Heart left ventricle (tissue), 16 donors: ENCODE measurements around the gene OBSL1. TPM values are rescaled to one million over a fixed set of nuclear protein-coding genes. Genes with fewer than 3 reads are reported as not detected.

ENCODE experiments used
- ATAC-seq, 4 donors: fragments of 200-7000 bp; cut with Tn5 transposase; one replicate each; pipeline ENCODE4 v1.9.1; 2020 to 2022; ENCODE audit warnings: moderate library complexity in 4 of 4, mild to moderate bottlenecking in 3 of 4, moderate number of reproducible peaks in 1 of 4
- DNase-seq, 5 donors: peaks; one replicate each; pipeline ENCODE4 v3.0.0-alpha.2; 2020
- H3K27ac ChIP-seq, 12 donors: fragments of 200-600 bp; sonication (generic) in 4 of 12; one replicate each; pipeline versions ENCODE4 v1.5.0 to v1.8.0; 2016 to 2022; ENCODE audit warnings: mild to moderate bottlenecking in 2 of 12
- H3K27me3 ChIP-seq, 9 donors: fragments of 200-600 bp; sonication (generic) in 2 of 9; one replicate each; pipeline versions ENCODE4 v1.5.1 to v1.8.0; 2016 to 2022; ENCODE audit warnings: mild to moderate bottlenecking in 3 of 9
- H3K36me3 ChIP-seq, 9 donors: fragments of 200-600 bp; sonication (generic) in 2 of 9; one replicate each; pipeline versions ENCODE4 v1.5.0 to v1.8.0; 2018 to 2022; ENCODE audit warnings: mild to moderate bottlenecking in 2 of 9
- H3K4me1 ChIP-seq, 12 donors: fragments of 200-600 bp; sonication (generic) in 4 of 12; one replicate each; pipeline versions ENCODE4 v1.5.0 to v1.8.0; 2016 to 2022; ENCODE audit warnings: mild to moderate bottlenecking in 3 of 12
- H3K4me3 ChIP-seq, 12 donors: fragments of 200-600 bp; sonication (generic) in 4 of 12; one replicate each; pipeline versions ENCODE4 v1.5.0 to v1.8.0; 2017 to 2022; ENCODE audit warnings: mild to moderate bottlenecking in 9 of 12, moderate library complexity in 4 of 12
- H3K9me3 ChIP-seq, 12 donors: fragments of 200-600 bp; sonication (generic) in 4 of 12; one replicate each; pipeline versions ENCODE4 v1.5.0 to v1.8.0; 2016 to 2022; ENCODE audit warnings: mild to moderate bottlenecking in 1 of 12
- POLR2A ChIP-seq, 2 donors: fragments of 450-650 bp; IDR thresholded peaks; one replicate each; pipeline ENCODE4 v1.6.1; 2017; ENCODE audit warnings: antibody characterized with exemption in 2 of 2, mild to moderate bottlenecking in 2 of 2, moderate library complexity in 2 of 2
- WGBS, 4 donors: extraction: QIAGEN DNeasy Blood & Tissue Kit in 2 of 4; methylation state at CpG; one replicate each; pipeline versions ENCODE4 v1.1.5 to v1.1.7; 2013 to 2018; 5-methylcytosine and 5-hydroxymethylcytosine counted together
- intact Hi-C, 10 donors: fragments of 100-400 bp; cut with DNase I; formaldehyde crosslinking; loops; one replicate each; pipeline versions ENCODE4 v1.11.1 to v1.14.2; 2022
- polyA plus RNA-seq, 2 donors: library from polyadenylated mRNA; stranded (reverse); fragments of 200-250 nt; gene quantifications; one replicate each; pipeline ENCODE4 v1.2.3, GENCODE V29; 2013
- total RNA-seq, 9 donors: library from RNA; depleted of rRNA in 2 of 9; stranded (reverse); fragments of >200 nt in 2 of 9; fragmentation: NEBNext Ultra II Directional in 3 of 9; extraction: Animal tissue kit (Norgen Biotek cat#: 25700) in 3 of 9; gene quantifications; one replicate each; pipeline versions ENCODE4 v1.1.0 to v1.2.4, GENCODE V29; 2016 to 2023
- TF ChIP-seq, protein P1 (sequence below), 12 donors: fragments of 200-600 bp; sonication (generic) in 4 of 12; IDR thresholded peaks; one replicate each; pipeline versions ENCODE4 v1.5.0 to v1.8.0; 2018 to 2022; ENCODE audit warnings: antibody characterized with exemption in 12 of 12, mild to moderate bottlenecking in 5 of 12
- donor health status: ischemic (EF 13 %, LVEDD 7.1; RV severe dilation, severe dysfunction).
- donor health status: healthy with polysubstance abuse.
- donor health status: DM: no; HTN: yes; CAD: no.
- donor health status: DM: no; HTN: no; CAD: no.
- donor health status: ischemic (EF 25% LVEDD 6.9; RV normal size, moderate dysfunction).
- donor health status: ischemic (EF 25% LVEDD 5.7; RV mildly dilated, moderate dysfunction).
- donor health status: healthy.
- donor health status: DM: yes; HTN: yes; CAD: no.
- donor health status: ischemic (EF 35%, LVEDD 5.7; RV mildly dilated, moderate dysfunction).
- donor health status: nonischemic (EF 11% LVEDD 7.7; RV severe dilation, severe dysfunction).
- donor health status: DM: yes; HTN: yes; CAD: no.
- donor health status: PGD.
- donor health status: ischemic (EF 29% LVEDD 5.4; RV normal size, mild dysfunction).
- donor health status: nonischemic (EF 23%, LVEDD 6.1; RV moderate dilation, normal function).

OBSL1 gene
- total and polyA plus RNA-seq, 11 donors, result 88.1 to 230 (median 177) TPM

DNA sequence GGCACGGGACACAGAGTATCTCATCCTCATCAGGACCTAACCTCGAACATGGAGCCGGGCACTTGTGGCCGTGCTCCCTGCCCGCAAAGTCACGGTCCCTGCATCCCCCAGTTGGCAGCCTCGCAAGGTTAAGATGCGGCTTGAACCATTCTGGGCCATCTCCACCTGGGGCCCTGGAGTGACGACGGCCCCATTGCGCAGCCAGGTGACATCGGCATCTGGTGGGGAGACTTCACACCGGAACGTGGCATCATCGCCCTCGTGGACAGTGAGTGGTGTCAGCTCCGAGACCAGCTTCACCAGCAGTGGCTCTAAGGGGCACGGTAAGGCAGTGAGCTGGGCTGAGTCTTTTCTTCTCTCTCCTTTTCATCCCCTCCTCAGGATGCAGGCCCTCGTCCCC, 14.9 kb downstream of the OBSL1 start:
- H3K27ac ChIP-seq, result no peak overlapping the region
- peaks cover 0 to 34% (median 14%) of the 10 kb centered on the region in 12 donors for H3K4me1 ChIP-seq
- ATAC-seq (no peak), DNase-seq (peak in 2 of 5 donors; percentile 13 to 16)
- WGBS, 4 donors, result 91 to 93% (median 92%) methylated on average over 15 to 19 of the region's 19 CpGs
- no peaks in the 10 kb centered on the region for H3K9me3 ChIP-seq
- H3K4me3 ChIP-seq, result no peak overlapping the region
- intact Hi-C loops, result loop anchor here in 1 of 10 donors (10.0 kb wide), 1 partner anchor 48 kb away; no protein-coding TSS in a partner anchor
- TF ChIP-seq POLR2A (IDR thresholded peaks at IDR 0.05), result no peak
- TF ChIP-seq, protein P1, sequence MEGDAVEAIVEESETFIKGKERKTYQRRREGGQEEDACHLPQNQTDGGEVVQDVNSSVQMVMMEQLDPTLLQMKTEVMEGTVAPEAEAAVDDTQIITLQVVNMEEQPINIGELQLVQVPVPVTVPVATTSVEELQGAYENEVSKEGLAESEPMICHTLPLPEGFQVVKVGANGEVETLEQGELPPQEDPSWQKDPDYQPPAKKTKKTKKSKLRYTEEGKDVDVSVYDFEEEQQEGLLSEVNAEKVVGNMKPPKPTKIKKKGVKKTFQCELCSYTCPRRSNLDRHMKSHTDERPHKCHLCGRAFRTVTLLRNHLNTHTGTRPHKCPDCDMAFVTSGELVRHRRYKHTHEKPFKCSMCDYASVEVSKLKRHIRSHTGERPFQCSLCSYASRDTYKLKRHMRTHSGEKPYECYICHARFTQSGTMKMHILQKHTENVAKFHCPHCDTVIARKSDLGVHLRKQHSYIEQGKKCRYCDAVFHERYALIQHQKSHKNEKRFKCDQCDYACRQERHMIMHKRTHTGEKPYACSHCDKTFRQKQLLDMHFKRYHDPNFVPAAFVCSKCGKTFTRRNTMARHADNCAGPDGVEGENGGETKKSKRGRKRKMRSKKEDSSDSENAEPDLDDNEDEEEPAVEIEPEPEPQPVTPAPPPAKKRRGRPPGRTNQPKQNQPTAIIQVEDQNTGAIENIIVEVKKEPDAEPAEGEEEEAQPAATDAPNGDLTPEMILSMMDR (IDR thresholded peaks at IDR 0.05), result no peak
- peaks cover 0 to 22% (median 3%) of the 10 kb centered on the region in 9 donors for H3K27me3 ChIP-seq
- H3K36me3 ChIP-seq, result peaks cover 0 to 41% (median 22%) of the 10 kb centered on the region in 9 donors

DNA sequence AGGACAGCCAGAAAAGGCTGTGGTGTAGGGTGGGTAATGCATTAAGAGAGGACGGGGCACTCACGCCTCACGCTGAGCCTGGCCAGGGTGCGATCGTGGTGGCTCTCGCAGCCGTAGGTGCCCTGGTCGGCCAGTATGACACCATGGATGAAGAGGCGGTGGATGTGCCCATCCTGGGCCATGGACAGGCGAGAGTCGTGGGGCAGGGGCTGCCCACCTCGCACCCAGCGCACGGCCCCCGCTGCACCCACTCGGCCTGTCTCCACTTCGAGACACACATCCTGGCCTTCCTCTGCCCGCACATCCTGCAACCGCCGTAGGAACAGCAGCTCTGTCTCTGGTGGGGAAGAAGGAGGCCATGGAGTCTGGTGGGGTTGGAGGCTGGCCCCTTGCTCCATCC, 15.4 kb downstream of the OBSL1 start:
- DNase-seq (peak in 2 of 5 donors; percentile 11 to 53), ATAC-seq (no peak)
- H3K4me1 ChIP-seq, result peaks cover 0 to 32% (median 14%) of the 10 kb centered on the region in 12 donors
- H3K4me3 ChIP-seq, result no peak overlapping the region
- no peak overlapping the region for H3K27ac ChIP-seq
- peaks cover 0 to 41% (median 22%) of the 10 kb centered on the region in 9 donors for H3K36me3 ChIP-seq
- 87 to 94% (median 92%) methylated on average over 20 of the region's 20 CpGs for WGBS, 4 donors
- intact Hi-C loops, result loop anchor here in 1 of 10 donors (10.0 kb wide), 1 partner anchor 49 kb away; no protein-coding TSS in a partner anchor
- peaks cover 0 to 24% (median 3%) of the 10 kb centered on the region in 9 donors for H3K27me3 ChIP-seq
- TF ChIP-seq POLR2A (IDR thresholded peaks at IDR 0.05), result no peak
- TF ChIP-seq, protein P1 (IDR thresholded peaks at IDR 0.05), result no peak
- H3K9me3 ChIP-seq, result no peaks in the 10 kb centered on the region

DNA sequence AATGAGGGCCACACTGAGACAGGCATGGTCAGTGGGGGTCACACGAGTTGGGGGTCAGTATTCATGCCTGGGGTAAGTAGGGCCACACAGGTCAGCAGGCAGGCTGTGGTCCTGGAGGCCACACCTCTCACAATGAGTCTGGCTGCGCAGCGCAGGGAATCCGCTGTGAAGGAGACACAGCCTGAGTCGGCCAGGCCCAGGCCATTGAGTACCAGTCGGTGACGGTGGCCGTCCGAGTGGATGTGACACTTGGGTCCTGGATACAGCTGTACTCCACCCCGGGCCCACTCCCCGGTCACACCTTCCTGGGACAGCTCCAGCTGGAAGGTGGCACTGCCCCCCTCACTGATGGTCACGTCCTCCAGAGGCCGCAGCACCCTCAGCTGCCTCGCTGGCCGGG, 17.0 kb downstream of the OBSL1 start:
- ATAC-seq (no peak), DNase-seq (peak in 3 of 5 donors; percentile 10 to 61 (median 25))
- WGBS, 4 donors, result 74 to 94% (median 93%) methylated on average over 7 to 15 of the region's 15 CpGs
- Histone ChIP-seq H3K4me3 (no peak overlapping the region), H3K4me1 (peaks cover 0 to 21% (median 13%) of the 10 kb centered on the region in 12 donors), H3K27ac (no peak overlapping the region), H3K9me3 (no peaks in the 10 kb centered on the region), H3K36me3 (peaks cover 0 to 40% (median 22%) of the 10 kb centered on the region in 9 donors), H3K27me3 (peaks cover 0 to 24% (median 3%) of the 10 kb centered on the region in 9 donors)
- TF ChIP-seq, protein P1 (IDR thresholded peaks at IDR 0.05), result no peak
- TF ChIP-seq POLR2A (IDR thresholded peaks at IDR 0.05), result no peak
- intact Hi-C loops, result loop anchor here in 1 of 10 donors (10.0 kb wide), 1 partner anchor 50 kb away; no protein-coding TSS in a partner anchor

DNA sequence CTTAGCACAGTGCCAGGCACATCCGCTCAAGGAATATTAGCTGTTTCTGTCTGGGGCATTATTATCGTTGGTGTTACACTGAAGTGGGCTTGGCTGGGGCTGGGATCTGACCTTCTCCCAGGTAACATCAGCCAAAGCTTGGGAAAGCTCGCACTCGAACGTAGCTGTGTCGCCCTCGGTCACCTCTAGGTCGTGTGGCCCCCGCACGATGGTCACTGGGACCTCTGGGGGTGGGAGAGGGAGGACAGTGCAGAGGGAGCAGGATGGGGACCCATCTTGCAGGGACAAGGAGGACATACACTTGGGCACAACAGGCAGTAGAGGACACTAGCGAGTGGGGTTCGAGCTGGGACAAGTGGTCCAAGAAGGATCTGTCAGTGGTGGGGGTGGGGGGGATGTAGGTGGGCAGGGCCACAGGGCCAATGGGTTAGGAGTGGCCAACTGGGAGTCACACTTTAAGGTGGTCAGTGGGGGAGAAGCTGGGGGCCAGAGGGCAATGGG, 17.8 kb downstream of the OBSL1 start:
- Histone ChIP-seq H3K9me3 (no peaks in the 10 kb centered on the region), H3K36me3 (peaks cover 0 to 33% (median 21%) of the 10 kb centered on the region in 9 donors), H3K4me1 (peaks cover 0 to 21% (median 13%) of the 10 kb centered on the region in 12 donors), H3K4me3 (no peak overlapping the region), H3K27me3 (peaks cover 0 to 24% (median 3%) of the 10 kb centered on the region in 9 donors), H3K27ac (no peak overlapping the region)
- TF ChIP-seq, protein P1 (IDR thresholded peaks at IDR 0.05), result no peak
- no peak for TF ChIP-seq POLR2A (IDR thresholded peaks at IDR 0.05)
- DNase-seq, result peak in 1 of 5 donors; percentile 28
- intact Hi-C loops, result loop anchor here in 1 of 10 donors (10.0 kb wide), 1 partner anchor 51 kb away; no protein-coding TSS in a partner anchor
- no peak for ATAC-seq
- WGBS, 4 donors, result 79 to 87% (median 84%) methylated on average over 12 of the region's 12 CpGs
